ENCODE data around the gene PNLIPRP1. TPM values are rescaled to one million over a fixed set of nuclear protein-coding genes. Genes with fewer than 3 reads are reported as not detected.

The PNLIPRP1 gene
- total and polyA plus RNA-seq, 10 of the 15 experiments (the other 5 are each of a cell fraction or from before 2014, with no cell fraction given), result 0.74 TPM; not detected in 9

GRCh38 chr10:116630020-116630419 is 39.3 kb downstream of the PNLIPRP1 start (continued):
- no peak for TF ChIP-seq GATAD2B (conservative IDR thresholded peaks at IDR 0.05; ENCODE audit: low read depth)

- CTCF ChIA-PET, result no interaction called here
- POLR2A ChIA-PET, result no interaction called here
- H3K4me3 ChIP-seq, result no peak overlapping the region
- TF ChIP-seq MLLT1 (IDR thresholded peaks at IDR 0.05), result no peak
- TF ChIP-seq ZZZ3 (IDR thresholded peaks at IDR 0.05; ENCODE audit: control insufficient read depth, insufficient read length, low read depth), result no peak
- TF ChIP-seq ATF3 (IDR thresholded peaks at IDR 0.05; ENCODE audit: borderline replicate concordance, extremely low read depth, low read depth, low read length), result no peak
- no peak for TF ChIP-seq MYB (IDR thresholded peaks at IDR 0.05; ENCODE audit: borderline replicate concordance, low read depth, low read length)
- TF ChIP-seq GABPA (IDR thresholded peaks at IDR 0.05; ENCODE audit: low read depth), result no peak
- TF ChIP-seq ZNF687 (IDR thresholded peaks at IDR 0.05), result no peak
- TF ChIP-seq RBBP5 (conservative IDR thresholded peaks at IDR 0.05), result no peak
- no peak for TF ChIP-seq BRCA1 (IDR thresholded peaks at IDR 0.05; ENCODE audit: low read depth, low read length)
- no peak for TF ChIP-seq KAT2A (conservative IDR thresholded peaks at IDR 0.05; ENCODE audit: control insufficient read depth, low read depth, low read length)
- no peak for TF ChIP-seq CHD1 (IDR thresholded peaks at IDR 0.05; ENCODE audit: low read depth, low read length)
- no peak for TF ChIP-seq ZBTB40 (IDR thresholded peaks at IDR 0.05; ENCODE audit: borderline replicate concordance)
These were observed 41.1 kb downstream of the PNLIPRP1 start for GRCh38 chr10:116631871-116632295.

More at GRCh38 chr10:116631871-116632295, 41.1 kb downstream of the PNLIPRP1 start:
- in situ Hi-C loops (cut with MboI), result no loop called here
- Histone ChIP-seq H3K27ac (ENCODE audit: control insufficient read depth, insufficient read depth) (no peak overlapping the region), H3K4me2 (ENCODE audit: control insufficient read depth, insufficient read depth) (no peak overlapping the region), H3K27me3 (replicated peaks in 1 of 2; ENCODE audit: control insufficient read depth in 2 of 2, insufficient read depth in 2 of 2, low read length in 1 of 2) (no peaks in the 10 kb centered on the region; a peak in 1 of 4 replicates), H4K20me1 (ENCODE audit: control insufficient read depth, insufficient read depth) (no peaks in the 10 kb centered on the region), H2AFZ (ENCODE audit: control insufficient read depth, low read depth, low read length) (no peak overlapping the region), H3K36me3 (ENCODE audit: control insufficient read depth in 2 of 2, insufficient read depth in 2 of 2, low read length in 1 of 2) (no peaks in the 10 kb centered on the region), H3K4me1 (ENCODE audit: control insufficient read depth, insufficient read depth, low read length) (no peaks in the 10 kb centered on the region), H3K9ac (ENCODE audit: control insufficient read depth, insufficient read depth, low read length) (no peak overlapping the region), H3K9me3 (replicated peaks; ENCODE audit: control insufficient read depth, insufficient read depth, low read length) (no peaks in the 10 kb centered on the region), H3K79me2 (ENCODE audit: control insufficient read depth, insufficient read depth, low read length) (no peaks in the 10 kb centered on the region)
- no peak for ATAC-seq
- no TSS peak for BruUV-seq (replicated peaks)
- DNase-seq (ENCODE audit: low read depth, low spot score), result no peak
- intact Hi-C loops (cut with micrococcal nuclease; ENCODE audit: unreplicated experiment), result no loop called here
- ChIA-PET RAD21 (ENCODE audit: unreplicated experiment) (no interaction called here), SMC1A (ENCODE audit: uncharacterized antibody, unreplicated experiment) (no interaction called here)
- FAIRE-seq, result no peak
- 21% methylated on average over 6 of the region's 6 CpGs for WGBS (ENCODE audit: insufficient coverage, insufficient replicate concordance, low lambda C conversion rate, missing lambda C conversion rate)
